HCT116 (cell line): ENCODE results near the gene BAHD1. TPM values are rescaled to one million over a fixed set of nuclear protein-coding genes. Genes with fewer than 3 reads are reported as not detected.

Experiments used
- ATAC-seq: fragments of 200-7000 bp; cut with Tn5 transposase; 2 replicates; pipeline ENCODE4 v1.9.1; 2020; ENCODE audit warnings: mild to moderate bottlenecking, moderate library complexity
- BruUV-seq: library from RNA; stranded (reverse); fragments of 400-500 nt; replicated peaks from 2 replicates; lab custom pipeline; 2021; lab: Mats Ljungman, UMichigan
- CTCF ChIA-PET: fragments of 300-600 bp; sonication (Branson Sonifier 250); formaldehyde crosslinking; loops from one replicate; lab custom pipeline; 2021; ENCODE audit warnings: antibody characterized with exemption; lab: Charles Lee
- POLR2A ChIA-PET: fragments of 300-600, 350-600 bp; sonication (Branson Sonifier 250); formaldehyde crosslinking; loops from one replicate; lab custom pipeline; 2021; ENCODE audit warnings: antibody characterized with exemption; lab: Charles Lee
- RAD21 ChIA-PET, 2 experiments: fragments of 300-600 bp; sonication (Branson Sonifier 250); formaldehyde crosslinking; loops; one replicate each; lab custom pipeline; 2023; ENCODE audit warnings: low total read pairs in 2 of 2; ENCODE audit not compliant: uncharacterized antibody in 2 of 2, unreplicated experiment in 2 of 2, low non-redundant PET in 1 of 2; lab: Charles Lee
- DNase-seq: peaks from one replicate; pipeline ENCODE4 v3.0.0-alpha.2; 2010; ENCODE audit warnings: low read depth, low spot score
- H2AFZ ChIP-seq: fragments of 200-600 bp; shearing (Covaris generic), sonication (generic); 2 replicates; pipeline ENCODE4 v1.6.1; 2017; ENCODE audit warnings: low read depth, mixed run types, mixed read lengths, antibody characterized with exemption, low read length; ENCODE audit not compliant: poor library complexity, severe bottlenecking
- H3K27ac ChIP-seq: 2 replicates; pipeline ENCODE4 v1.5.1; 2012; ENCODE audit warnings: low read depth, low read length
- H3K27me3 ChIP-seq: fragments of 200-600 bp; sonication (generic); 2 replicates; pipeline ENCODE4 v1.6.1; 2016; ENCODE audit warnings: mixed run types, low read length, mixed read lengths; ENCODE audit not compliant: insufficient read depth
- H3K36me3 ChIP-seq, 2 experiments: fragments of 200-500 bp in 1 of 2; fragments of 200-600 bp in 1 of 2; sonication (Bioruptor generic) in 1 of 2; sonication (generic) in 1 of 2; 2 replicates each; pipeline versions ENCODE4 v1.5.1 to v1.6.1; 2014 to 2016; ENCODE audit warnings: low read length in 2 of 2, inconsistent platforms in 1 of 2, mixed read lengths in 1 of 2, mixed run types in 1 of 2; ENCODE audit not compliant: insufficient read depth in 2 of 2, control insufficient read depth in 1 of 2
- H3K4me1 ChIP-seq, 2 experiments: fragments of 200-600 bp in 1 of 2; sonication (generic) in 1 of 2; 2 replicates each; pipeline versions ENCODE4 v1.5.1 to v1.6.1; 2012 to 2017; ENCODE audit warnings: low read length in 2 of 2, inconsistent platforms in 1 of 2, mild to moderate bottlenecking in 1 of 2, mixed read lengths in 1 of 2, mixed run types in 1 of 2, moderate library complexity in 1 of 2; ENCODE audit not compliant: insufficient read depth in 2 of 2, control insufficient read depth in 1 of 2
- H3K4me2 ChIP-seq: fragments of 200-600 bp; sonication (generic); 2 replicates; pipeline ENCODE4 v1.6.1; 2017; ENCODE audit warnings: mixed run types, low read length, mixed read lengths
- H3K4me3 ChIP-seq, 2 experiments: fragments of 200-600 bp in 1 of 2; sonication (generic) in 1 of 2; replicated peaks in 1 of 2; 2 replicates each; pipeline ENCODE4 v1.5.1; 2011 to 2016; ENCODE audit warnings: low read length in 2 of 2, control low read depth in 1 of 2, low read depth in 1 of 2, mild to moderate bottlenecking in 1 of 2, mixed read lengths in 1 of 2, mixed run types in 1 of 2
- H3K79me2 ChIP-seq: fragments of 200-600 bp; sonication (generic); 2 replicates; pipeline ENCODE4 v1.6.1; 2017; ENCODE audit warnings: mild to moderate bottlenecking, mixed run types, low read length, moderate library complexity, mixed read lengths; ENCODE audit not compliant: insufficient read depth
- H3K9ac ChIP-seq: fragments of 200-600 bp; sonication (generic); 2 replicates; pipeline ENCODE4 v1.6.1; 2016; ENCODE audit warnings: low read length, mixed read lengths
- H3K9me2 ChIP-seq: fragments of 200-600 bp; sonication (generic), shearing (Covaris generic); 2 replicates; pipeline ENCODE4 v1.6.1; 2017; ENCODE audit warnings: mixed run types, mild to moderate bottlenecking, moderate library complexity; ENCODE audit not compliant: insufficient read depth
- H3K9me3 ChIP-seq, 2 experiments: fragments of 200-500 bp in 1 of 2; fragments of 200-600 bp in 1 of 2; sonication (Bioruptor generic) in 1 of 2; sonication (generic) in 1 of 2; 2 replicates each; pipeline ENCODE4 v1.6.1; 2014 to 2017; ENCODE audit warnings: low read length in 2 of 2, mixed read lengths in 2 of 2, inconsistent platforms in 1 of 2, low read depth in 1 of 2, mild to moderate bottlenecking in 1 of 2, mixed run types in 1 of 2, moderate library complexity in 1 of 2; ENCODE audit not compliant: control insufficient read depth in 1 of 2, insufficient read depth in 1 of 2
- H4K20me1 ChIP-seq: fragments of 200-600 bp; sonication (generic), shearing (Covaris generic); 2 replicates; pipeline ENCODE4 v1.6.1; 2017; ENCODE audit warnings: mixed run types, mild to moderate bottlenecking, moderate library complexity; ENCODE audit not compliant: insufficient read depth
- CBX3 ChIP-seq: IDR thresholded peaks from 2 replicates; pipeline ENCODE4 v1.6.1; 2012; ENCODE audit warnings: low read depth
- CEBPB ChIP-seq: IDR thresholded peaks from 2 replicates; pipeline ENCODE4 v1.6.1; 2012; ENCODE audit warnings: low read depth
- CTCF ChIP-seq, 3 experiments: fragments of 200-600 bp in 1 of 3; sonication (generic) in 1 of 3; IDR thresholded peaks in 2 of 3; conservative IDR thresholded peaks in 1 of 3; 2 replicates each; pipeline ENCODE4 v1.5.1; 2012 to 2017; ENCODE audit warnings: low read depth in 2 of 3, low read length in 2 of 3, antibody characterized with exemption in 1 of 3, borderline replicate concordance in 1 of 3, control low read depth in 1 of 3, mild to moderate bottlenecking in 1 of 3, mixed read lengths in 1 of 3, mixed run types in 1 of 3, moderate library complexity in 1 of 3; ENCODE audit not compliant: insufficient read depth in 1 of 3
- EGR1 ChIP-seq: IDR thresholded peaks from 2 replicates; pipeline ENCODE4 v1.6.1; 2012; ENCODE audit warnings: low read depth
- ELF1 ChIP-seq: IDR thresholded peaks from 2 replicates; pipeline ENCODE4 v1.6.1; 2012; ENCODE audit warnings: low read depth, borderline replicate concordance
- EZH2 ChIP-seq: fragments of 200-600 bp; sonication (generic); IDR thresholded peaks from 2 replicates; pipeline ENCODE4 v1.6.1; 2017; ENCODE audit warnings: antibody characterized with exemption, mixed run types
- EZH2phosphoT487 ChIP-seq: fragments of 200-600 bp; IDR thresholded peaks from 2 replicates; pipeline ENCODE4 v1.6.1; 2018; ENCODE audit warnings: antibody characterized with exemption, borderline replicate concordance
- FOSL1 ChIP-seq: IDR thresholded peaks from 2 replicates; pipeline ENCODE4 v1.6.1; 2012; ENCODE audit warnings: low read depth
- JUND ChIP-seq: IDR thresholded peaks from 2 replicates; pipeline ENCODE4 v1.6.1; 2012
- POLR2A ChIP-seq: IDR thresholded peaks from 2 replicates; pipeline ENCODE4 v1.7.0; 2011; ENCODE audit warnings: borderline replicate concordance; ENCODE audit not compliant: insufficient read depth, insufficient read length; ENCODE audit errors: extremely low read depth
- RAD21 ChIP-seq: IDR thresholded peaks from 2 replicates; pipeline ENCODE4 v1.6.1; 2012; ENCODE audit warnings: low read depth, mild to moderate bottlenecking
- REST ChIP-seq: IDR thresholded peaks from 2 replicates; pipeline ENCODE4 v1.6.1; 2012; ENCODE audit warnings: low read depth
- SIN3A ChIP-seq: IDR thresholded peaks from 2 replicates; pipeline ENCODE4 v1.6.1; 2012; ENCODE audit warnings: low read depth
- SRF ChIP-seq: IDR thresholded peaks from 2 replicates; pipeline ENCODE4 v1.6.1; 2012; ENCODE audit warnings: low read depth
- TCF7L2 ChIP-seq: IDR thresholded peaks from 2 replicates; pipeline ENCODE4 v1.7.0; 2011; ENCODE audit warnings: borderline replicate concordance, inconsistent platforms; ENCODE audit not compliant: insufficient read depth, insufficient read length; ENCODE audit errors: extremely low read depth
- ZBTB33 ChIP-seq: IDR thresholded peaks from 2 replicates; pipeline ENCODE4 v1.6.1; 2011; ENCODE audit warnings: mild to moderate bottlenecking, low read length, moderate library complexity; ENCODE audit not compliant: insufficient replicate concordance; ENCODE audit errors: extremely low read depth
- ZFX ChIP-seq: fragments of 450-650 bp; IDR thresholded peaks from 2 replicates; pipeline ENCODE4 v1.6.1; 2017
- intact Hi-C: fragments of 100-400 bp; cut with micrococcal nuclease; formaldehyde crosslinking; loops from 2 replicates; pipeline ENCODE4 v1.10.0; 2022
- total RNA-seq: library from RNA; stranded (reverse); gene quantifications from one replicate; pipeline ENCODE4 v1.2.1, GENCODE V29; 2021; ENCODE audit not compliant: unreplicated experiment

BAHD1 gene
- total RNA-seq, 1 experiment from 2014 or later, result 25.0 TPM

- TF ChIP-seq ZBTB33, result no peak
- TF ChIP-seq ZFX, result no peak
- no peak for TF ChIP-seq JUND
- TF ChIP-seq TCF7L2, result no peak
- TF ChIP-seq EZH2, result no peak
- no peak for TF ChIP-seq RAD21
- TF ChIP-seq POLR2A, result no peak
- TF ChIP-seq FOSL1, result no peak
- TF ChIP-seq EGR1, result no peak
- TF ChIP-seq EZH2phosphoT487, result no peak
- no peak for TF ChIP-seq ELF1
- no peak for TF ChIP-seq SRF
- TF ChIP-seq CBX3, result no peak
- no peak for TF ChIP-seq SIN3A
These were observed 31.4 kb upstream of the BAHD1 start (continued) for GRCh38 chr15:40409366-40409765.

- H3K9ac ChIP-seq, result no peak overlapping the region
- peaks cover 0 to 7% of the 10 kb centered on the region in 2 experiments; a peak in 2 of 4 replicates for H3K4me1 ChIP-seq
- no peak overlapping the region for H3K4me3 ChIP-seq
- H3K27me3 ChIP-seq, result no peaks in the 10 kb centered on the region
- POLR2A ChIA-PET, result no interaction called here
- intact Hi-C loops, result no loop called here
- H3K79me2 ChIP-seq, result peaks cover 27% of the 10 kb centered on the region
- CTCF ChIA-PET, result no interaction called here
- H3K9me2 ChIP-seq, result no peaks in the 10 kb centered on the region
- no peak overlapping the region for H3K27ac ChIP-seq
- no peaks in the 10 kb centered on the region for H3K9me3 ChIP-seq
- no peaks in the 10 kb centered on the region for H4K20me1 ChIP-seq
- RAD21 ChIA-PET, result no interaction called here
- DNase-seq, result no peak
- BruUV-seq, result no TSS peak
- no peak overlapping the region for H2AFZ ChIP-seq
- H3K36me3 ChIP-seq, result peaks cover 42 to 48% of the 10 kb centered on the region in 2 experiments
- H3K4me2 ChIP-seq, result no peak overlapping the region
- no peak for ATAC-seq
- no peak for TF ChIP-seq CEBPB
- TF ChIP-seq RAD21, result no peak
- TF ChIP-seq EGR1, result no peak
- no peak for TF ChIP-seq REST
- TF ChIP-seq ZBTB33, result no peak
- TF ChIP-seq ZFX, result no peak
- no peak for TF ChIP-seq EZH2
- no peak for TF ChIP-seq CTCF (IDR thresholded peaks at IDR 0.05 in 2 of 3, conservative IDR thresholded peaks at IDR 0.05 in 1 of 3; ENCODE audit: borderline replicate concordance in 1 of 3, insufficient read depth in 1 of 3, low read depth in 2 of 3, low read length in 2 of 3)
- TF ChIP-seq FOSL1, result no peak
These were observed 30.3 kb upstream of the BAHD1 start for GRCh38 chr15:40410476-40410875.
